Muscle layer of colon (tissue), 2 donors: ENCODE results near the gene HBEGF.
"Not testable (repeated sequence)": the region's sequence is repeated elsewhere in the genome, so short reads cannot be mapped to it uniquely, and the experiment has no call there.

Source experiments
- H3K27ac ChIP-seq: one replicate; pipeline ENCODE4 v1.7.0; 2013; ENCODE audit warnings: low read depth, mild to moderate bottlenecking, low read length, moderate library complexity
- H3K27me3 ChIP-seq, 2 donors: one replicate each; pipeline ENCODE4 v1.7.0; 2013; ENCODE audit warnings: low read length in 2 of 2, mild to moderate bottlenecking in 2 of 2; ENCODE audit not compliant: insufficient read depth in 2 of 2, control insufficient read depth in 1 of 2
- H3K36me3 ChIP-seq: one replicate; pipeline ENCODE4 v1.7.0; 2013; ENCODE audit warnings: mild to moderate bottlenecking, low read length; ENCODE audit not compliant: insufficient read depth
- H3K4me1 ChIP-seq: one replicate; pipeline ENCODE4 v1.7.0; 2013; ENCODE audit warnings: mild to moderate bottlenecking, low read length; ENCODE audit not compliant: insufficient read depth
- H3K4me3 ChIP-seq, 2 donors: one replicate each; pipeline ENCODE4 v1.7.0; 2013; ENCODE audit warnings: low read length in 2 of 2, low read depth in 1 of 2, mild to moderate bottlenecking in 1 of 2, moderate library complexity in 1 of 2
- H3K9ac ChIP-seq: one replicate; pipeline ENCODE4 v1.7.0; 2013; ENCODE audit warnings: low read length
- H3K9me3 ChIP-seq: one replicate; pipeline ENCODE4 v1.7.0; 2013; ENCODE audit warnings: mild to moderate bottlenecking, low read length
- donor health status: abdominal sarcoma.
- donor health status: Adenocarcinoma of cecum.

The HBEGF gene

DNA sequence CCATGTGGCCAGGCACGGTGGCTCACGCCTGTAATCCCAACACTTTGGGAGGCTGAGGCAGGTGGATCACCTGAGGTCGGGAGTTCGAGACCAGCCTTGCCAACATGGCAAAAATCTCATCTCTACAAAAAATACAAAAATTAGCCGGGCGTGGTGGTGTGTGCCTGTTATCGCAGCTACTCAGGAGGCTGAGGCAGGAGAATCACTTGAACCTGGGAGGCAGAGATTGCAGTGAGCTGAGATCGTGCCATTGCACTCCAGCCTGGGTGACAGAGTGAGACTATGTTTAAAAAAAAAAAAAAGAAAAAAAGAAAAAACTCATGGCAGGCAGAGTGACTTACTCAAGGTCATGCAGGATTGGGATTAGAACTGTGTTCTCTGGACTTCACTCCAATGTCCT, 2.6 kb downstream of the HBEGF start:
- not testable (repeated sequence) for H3K27me3 ChIP-seq, H3K9ac ChIP-seq, H3K4me3 ChIP-seq, H3K9me3 ChIP-seq, H3K27ac ChIP-seq
- Histone ChIP-seq H3K4me1 (peaks cover 55% of the 10 kb centered on the region), H3K36me3 (peaks cover 28% of the 10 kb centered on the region)

- Histone ChIP-seq H3K9ac (no peak overlapping the region), H3K36me3 (peaks cover 28% of the 10 kb centered on the region), H3K9me3 (no peaks in the 10 kb centered on the region), H3K27ac (no peak overlapping the region), H3K4me3 (no peak overlapping the region), H3K27me3 (no peaks in the 10 kb centered on the region), H3K4me1 (peaks cover 64% of the 10 kb centered on the region)
Measured at GRCh38 chr5:140342896-140343295, 3.5 kb downstream of the HBEGF start.

- no peaks in the 10 kb centered on the region for H3K27me3 ChIP-seq
- no peak overlapping the region for H3K9ac ChIP-seq
- H3K4me1 ChIP-seq, result peaks cover 67% of the 10 kb centered on the region
- H3K27ac ChIP-seq, result no peak overlapping the region
- peaks cover 28% of the 10 kb centered on the region for H3K36me3 ChIP-seq
- H3K4me3 ChIP-seq, result peak overlapping the region in 1 of 2 donors; percentile 15
- no peaks in the 10 kb centered on the region for H3K9me3 ChIP-seq
Measured at GRCh38 chr5:140342287-140342686, 4.1 kb downstream of the HBEGF start.

- peaks cover 28% of the 10 kb centered on the region for H3K36me3 ChIP-seq
- peaks cover 68% of the 10 kb centered on the region for H3K4me1 ChIP-seq
- no peaks in the 10 kb centered on the region for H3K27me3 ChIP-seq
- H3K4me3 ChIP-seq, result no peak overlapping the region
- H3K9ac ChIP-seq, result no peak overlapping the region
- H3K27ac ChIP-seq, result peak overlapping the region; percentile 35
- no peaks in the 10 kb centered on the region for H3K9me3 ChIP-seq
Measured at GRCh38 chr5:140341591-140341990, 4.8 kb downstream of the HBEGF start.

- Histone ChIP-seq H3K4me1 (peaks cover 78% of the 10 kb centered on the region), H3K27me3 (no peaks in the 10 kb centered on the region), H3K9me3 (no peaks in the 10 kb centered on the region), H3K27ac (no peak overlapping the region), H3K4me3 (no peak overlapping the region), H3K36me3 (peaks cover 28% of the 10 kb centered on the region), H3K9ac (no peak overlapping the region)
Measured at GRCh38 chr5:140340605-140341121, 5.7 kb downstream of the HBEGF start.

GRCh38 chr5:140339636-140340035, 6.8 kb downstream of the HBEGF start:
- H3K9ac ChIP-seq, result no peak overlapping the region
- H3K4me1 ChIP-seq, result peaks cover 74% of the 10 kb centered on the region
- H3K9me3 ChIP-seq, result no peaks in the 10 kb centered on the region
- no peak overlapping the region for H3K4me3 ChIP-seq
- no peaks in the 10 kb centered on the region for H3K27me3 ChIP-seq
- peaks cover 35% of the 10 kb centered on the region for H3K36me3 ChIP-seq
- H3K27ac ChIP-seq, result no peak overlapping the region

GRCh38 chr5:140338908-140339307, 7.5 kb downstream of the HBEGF start:
- Histone ChIP-seq H3K27ac (no peak overlapping the region), H3K36me3 (peaks cover 39% of the 10 kb centered on the region)

GRCh38 chr5:140338336-140338735, 8.1 kb downstream of the HBEGF start:
- no peak overlapping the region for H3K4me3 ChIP-seq
- no peak overlapping the region for H3K9ac ChIP-seq
- H3K27ac ChIP-seq, result no peak overlapping the region
- H3K9me3 ChIP-seq, result no peaks in the 10 kb centered on the region
- peaks cover 63% of the 10 kb centered on the region for H3K4me1 ChIP-seq
- H3K27me3 ChIP-seq, result no peaks in the 10 kb centered on the region
- peaks cover 35% of the 10 kb centered on the region for H3K36me3 ChIP-seq

More at GRCh38 chr5:140338908-140339307, 7.5 kb downstream of the HBEGF start:
- Histone ChIP-seq H3K4me1 (peaks cover 67% of the 10 kb centered on the region), H3K9ac (no peak overlapping the region), H3K9me3 (no peaks in the 10 kb centered on the region), H3K4me3 (no peak overlapping the region), H3K27me3 (no peaks in the 10 kb centered on the region)

GRCh38 chr5:140337880-140338279, 8.5 kb downstream of the HBEGF start:
- H3K27ac ChIP-seq, result no peak overlapping the region
- H3K4me1 ChIP-seq, result peaks cover 58% of the 10 kb centered on the region
- no peak overlapping the region for H3K9ac ChIP-seq
- H3K27me3 ChIP-seq, result no peaks in the 10 kb centered on the region
- no peaks in the 10 kb centered on the region for H3K9me3 ChIP-seq
- H3K4me3 ChIP-seq, result no peak overlapping the region
- H3K36me3 ChIP-seq, result peaks cover 36% of the 10 kb centered on the region

DNA sequence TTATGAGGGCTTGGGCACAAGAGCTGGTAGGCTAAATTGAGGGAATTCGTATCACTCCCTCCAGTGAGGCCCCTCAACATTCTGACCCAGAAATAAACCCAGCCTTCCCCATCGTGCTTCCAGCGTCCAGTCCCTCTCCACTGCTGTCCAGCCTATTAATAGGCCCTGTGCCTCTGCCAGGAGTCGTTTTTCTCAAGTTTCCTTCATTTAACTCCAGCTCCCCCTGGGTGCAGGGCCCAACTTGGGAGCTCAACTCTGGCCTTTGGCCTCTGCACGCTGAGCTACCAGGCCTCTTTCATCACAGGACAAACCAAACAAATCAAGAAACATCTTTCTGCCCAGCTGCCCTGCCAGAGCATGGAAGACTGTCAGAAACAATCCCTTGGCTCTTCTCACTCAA, 10.0 kb downstream of the HBEGF start:
- Histone ChIP-seq H3K9ac (no peak overlapping the region), H3K4me1 (peaks cover 46% of the 10 kb centered on the region), H3K9me3 (no peaks in the 10 kb centered on the region), H3K27me3 (no peaks in the 10 kb centered on the region), H3K4me3 (no peak overlapping the region), H3K27ac (peak overlapping the region; percentile 70), H3K36me3 (peaks cover 31% of the 10 kb centered on the region)

DNA sequence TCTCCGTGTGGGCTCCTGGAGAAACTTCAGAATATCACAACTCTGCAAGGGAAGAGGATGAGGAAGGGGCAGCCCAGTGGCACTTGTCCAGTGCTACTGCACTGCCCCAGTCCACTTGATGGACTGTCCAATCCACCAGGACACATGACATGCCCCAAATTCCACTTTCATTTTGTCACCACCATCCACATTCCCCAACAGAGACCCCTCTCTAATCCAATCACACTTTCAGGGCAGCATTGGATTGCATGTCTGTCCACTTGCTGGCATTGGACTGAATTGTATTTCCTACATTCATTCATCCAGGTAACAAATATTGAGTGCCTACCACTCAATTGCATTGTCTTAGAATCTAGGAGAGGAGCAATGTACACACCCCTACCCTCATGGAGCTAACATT, 14.8 kb downstream of the HBEGF start:
- Histone ChIP-seq H3K4me3 (no peak overlapping the region), H3K9me3 (no peaks in the 10 kb centered on the region), H3K27ac (no peak overlapping the region), H3K4me1 (peaks cover 19% of the 10 kb centered on the region), H3K36me3 (peaks cover 22% of the 10 kb centered on the region), H3K9ac (no peak overlapping the region), H3K27me3 (no peaks in the 10 kb centered on the region)

GRCh38 chr5:140329739-140330481, 16.5 kb downstream of the HBEGF start:
- Histone ChIP-seq H3K4me1 (peaks cover 12% of the 10 kb centered on the region), H3K9ac (no peak overlapping the region), H3K9me3 (no peaks in the 10 kb centered on the region), H3K27me3 (no peaks in the 10 kb centered on the region), H3K4me3 (no peak overlapping the region), H3K27ac (no peak overlapping the region), H3K36me3 (peaks cover 18% of the 10 kb centered on the region)
